Stimulated activated CD4-positive, alpha-beta T cell treated with anti-CD3 and anti-CD28 coated beads, Interleukin-15, amount 100 ng/mL, for 1 hour (primary cell): ENCODE results near the gene ALDH16A1.
A peak's percentile ranks its signal among the peaks of the same experiment; 100 is the strongest.

Source experiments
- DNase-seq, 2 donors: peaks; one replicate each; pipeline ENCODE4 v3.0.0-alpha.2; 2020; ENCODE audit warnings: low read depth in 1 of 2, low spot score in 1 of 2

ALDH16A1 gene

DNA sequence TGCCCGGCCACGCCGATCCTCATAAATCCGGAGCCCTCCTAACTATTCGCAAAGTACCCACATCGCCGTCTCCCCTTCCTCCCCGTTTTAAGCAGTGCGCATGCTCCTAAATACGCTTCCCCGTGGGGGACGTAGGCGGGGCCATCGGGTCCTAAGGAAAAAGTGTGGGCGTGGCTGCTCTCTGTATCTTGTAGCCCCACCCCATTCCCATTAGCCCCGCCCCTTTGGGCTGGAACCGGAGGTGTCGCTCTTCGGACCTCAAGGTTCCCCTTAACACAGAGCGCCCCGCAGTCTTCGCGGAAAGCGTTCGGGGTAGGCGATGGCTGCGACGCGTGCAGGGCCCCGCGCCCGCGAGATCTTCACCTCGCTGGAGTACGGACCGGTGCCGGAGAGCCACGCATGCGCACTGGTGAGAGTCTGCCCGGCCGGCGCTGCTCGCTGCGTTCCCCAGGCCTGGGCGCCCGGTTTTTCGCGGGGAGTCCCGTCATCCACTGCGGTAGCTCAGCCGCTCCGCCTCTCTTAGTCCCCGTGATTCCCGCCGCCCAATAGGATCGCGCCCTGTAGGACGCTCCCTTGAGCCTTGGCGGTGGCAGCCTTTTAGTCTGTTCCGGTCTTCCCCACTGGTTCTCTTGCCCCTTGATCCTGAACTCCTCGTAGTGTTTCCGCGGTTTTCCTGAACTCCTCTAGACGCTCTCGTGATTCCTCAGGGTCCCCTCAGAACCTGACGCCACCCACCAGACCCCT, at the start of gene ALDH16A1:
TSS of gene ALDH16A1 (plus strand) at position 213 of the 744 bp plus-strand sequence. CDS start at position 320, 107 bp downstream.
- peak; percentile 94 to 95 for DNase-seq

GRCh38 chr19:49403404-49404187, 49.4 kb upstream of the ALDH16A1 start:
- no peak for DNase-seq

- no peak for DNase-seq
Observed at GRCh38 chr19:49407079-49407478, 45.9 kb upstream of the ALDH16A1 start.

- no peak for DNase-seq
Observed at GRCh38 chr19:49407482-49408015, 45.5 kb upstream of the ALDH16A1 start.

DNA sequence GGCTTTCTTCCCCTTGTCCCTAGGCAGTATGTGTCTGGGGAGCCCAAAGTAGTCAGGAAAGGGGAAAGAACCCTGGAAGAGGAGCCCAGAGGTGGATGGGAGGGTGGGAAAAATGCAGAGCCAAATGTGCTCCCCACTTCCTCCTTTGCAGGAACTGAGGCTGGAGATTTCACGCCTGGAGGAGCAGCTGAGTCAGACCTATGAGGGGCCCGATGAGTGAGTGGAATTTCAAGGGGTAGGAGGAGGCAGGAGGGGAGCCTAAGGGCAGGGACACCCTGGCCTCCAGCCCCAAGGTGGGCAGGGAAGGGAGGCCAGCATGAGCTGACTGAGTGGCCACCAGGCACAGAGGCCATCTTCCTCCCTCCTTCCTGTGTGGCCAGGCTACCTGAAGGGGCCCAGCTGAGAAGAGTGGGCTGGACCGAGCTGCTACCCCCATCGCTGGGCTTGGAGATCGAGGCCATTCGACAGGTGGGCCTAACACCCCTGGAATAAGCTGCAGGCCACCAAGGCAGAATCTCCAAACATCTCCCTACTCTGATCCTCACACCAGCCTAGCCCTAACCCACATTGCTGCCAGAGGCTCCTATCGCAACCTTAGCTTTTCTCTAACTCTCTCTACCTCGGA, 44.1 kb upstream of the ALDH16A1 start:
- no peak for DNase-seq

DNA sequence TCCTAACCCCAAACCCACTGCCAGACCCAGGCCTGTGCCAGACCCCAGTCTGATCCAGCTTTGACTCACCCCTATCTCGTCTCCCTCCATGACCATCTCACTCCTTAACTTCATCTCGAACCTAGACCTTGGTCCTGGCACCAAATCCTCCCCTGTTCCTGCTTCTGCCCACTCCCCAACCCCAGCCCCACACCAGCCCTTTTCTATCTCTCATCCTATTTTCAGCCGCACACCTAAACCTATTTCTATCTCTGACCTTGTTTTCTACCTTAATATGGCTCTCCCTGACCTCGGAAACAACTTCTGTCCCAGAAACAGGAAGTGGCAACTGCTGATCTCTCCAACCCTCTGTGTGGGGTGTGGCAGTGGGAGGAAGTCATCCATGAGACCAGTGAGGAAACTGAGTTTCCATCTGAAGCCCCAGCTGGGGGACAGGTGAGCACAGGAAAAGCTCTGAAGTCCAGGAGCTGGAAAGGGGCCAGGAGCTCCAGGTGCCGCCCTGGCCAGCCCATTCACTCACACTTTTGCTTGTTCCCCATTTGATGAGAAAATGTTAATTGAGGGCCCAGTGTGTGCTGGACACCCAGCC, 43.5 kb upstream of the ALDH16A1 start:
- DNase-seq: no peak

DNA sequence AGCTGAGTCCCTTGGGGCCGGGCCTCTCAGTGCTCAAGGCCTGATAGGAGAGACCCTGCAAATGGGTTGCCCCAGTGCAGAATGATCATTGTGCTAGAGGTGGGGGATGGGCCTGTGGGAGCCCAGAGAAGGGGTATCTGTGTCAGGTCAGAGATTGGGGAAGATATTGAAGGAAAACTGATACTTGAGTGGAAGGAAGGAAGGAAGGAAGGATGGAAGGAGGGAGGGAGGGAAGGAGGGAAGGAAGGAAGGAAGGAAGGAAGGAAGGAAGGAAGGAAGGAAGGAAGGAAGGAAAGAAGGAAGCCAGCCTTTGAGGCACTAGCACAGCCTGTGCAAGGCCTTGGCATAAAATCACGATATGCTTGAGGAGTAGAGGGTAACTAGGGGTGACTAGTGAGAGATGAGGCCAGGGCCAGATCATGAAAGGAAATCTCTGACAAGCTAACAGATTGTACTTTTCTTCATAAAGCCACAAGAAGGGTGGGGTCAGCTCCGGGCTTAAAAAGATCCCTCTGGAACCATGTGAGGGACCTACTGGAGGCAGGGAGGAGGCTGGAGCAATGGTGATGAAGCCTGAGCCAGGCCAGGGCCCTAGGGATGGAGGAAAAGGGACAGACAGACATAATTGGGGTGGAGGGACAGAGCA, 41.2 kb upstream of the ALDH16A1 start:
- no peak for DNase-seq

DNA sequence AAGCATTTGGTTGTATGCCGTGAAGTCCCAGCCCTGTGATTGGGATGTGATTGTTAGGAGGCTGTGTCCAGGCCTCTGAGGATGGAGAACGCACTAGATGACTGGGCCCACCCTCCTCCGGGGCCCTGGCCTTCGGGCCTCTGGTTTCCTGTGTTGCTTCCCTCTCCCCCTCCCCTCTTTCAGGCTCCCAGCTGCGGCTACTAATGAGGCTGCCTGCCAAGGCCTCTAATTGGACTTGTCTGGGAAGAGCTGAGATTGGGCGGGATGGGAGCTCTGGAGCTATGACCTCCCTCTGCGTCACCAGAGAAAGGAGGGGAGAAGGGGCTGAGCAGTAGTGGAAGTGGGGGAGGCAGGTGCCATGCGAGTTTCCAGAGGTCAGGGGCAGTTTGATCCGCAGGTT, 39.7 kb upstream of the ALDH16A1 start:
- no peak for DNase-seq

GRCh38 chr19:49414256-49414655, 38.8 kb upstream of the ALDH16A1 start:
- no peak for DNase-seq

DNA sequence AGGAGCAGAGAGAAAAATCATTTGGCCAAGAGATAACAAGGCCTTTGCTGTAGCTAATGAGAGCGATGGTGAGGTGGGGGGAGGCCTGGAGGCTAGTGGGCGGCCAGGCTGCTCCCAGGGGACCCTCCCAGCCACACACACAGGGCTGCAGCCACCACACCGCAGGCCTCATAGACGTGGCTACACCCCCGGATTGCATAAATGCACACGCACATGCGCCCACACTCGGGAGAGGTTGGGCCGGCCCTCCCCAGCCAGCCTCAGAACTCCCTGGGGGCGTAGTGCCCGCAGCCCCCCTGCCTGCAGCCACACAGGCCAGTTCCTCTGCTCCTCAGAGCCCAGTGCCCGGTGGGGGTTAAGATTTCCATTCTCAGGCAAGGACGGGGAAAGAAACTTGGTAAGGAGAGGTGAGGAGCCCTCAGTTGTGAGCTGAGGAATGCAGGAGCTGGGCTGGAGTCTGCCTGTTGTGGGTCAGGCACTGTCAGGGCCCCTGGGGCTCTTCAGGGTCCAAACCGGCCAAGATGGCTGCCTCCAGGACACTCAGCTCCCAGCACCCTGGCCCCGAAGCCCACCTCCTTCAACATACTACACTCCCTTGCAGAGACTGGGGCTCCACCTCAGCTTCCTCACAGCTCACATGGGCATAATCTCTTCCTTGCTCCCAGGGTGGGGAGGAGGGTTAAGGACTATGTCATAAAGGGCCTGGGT, 37.8 kb upstream of the ALDH16A1 start:
- no peak for DNase-seq

DNA sequence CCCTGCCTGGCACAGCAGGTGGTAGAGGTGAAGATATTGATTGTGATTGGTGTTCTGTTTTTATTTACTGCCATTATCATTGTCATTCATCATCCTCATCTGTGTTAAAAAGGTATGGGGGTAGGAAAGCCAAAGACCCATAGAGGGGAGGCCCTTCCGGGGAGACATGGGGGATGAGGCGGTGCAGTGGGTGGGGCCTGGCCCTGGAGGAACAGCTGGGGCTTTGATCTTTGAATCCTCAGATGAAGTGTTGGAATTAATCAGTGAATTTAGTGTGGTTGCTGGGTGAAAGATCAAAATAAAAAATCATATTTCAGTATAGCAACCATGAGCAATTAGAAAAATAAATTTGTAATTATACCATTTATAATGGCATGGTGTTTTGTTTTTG, 37.2 kb upstream of the ALDH16A1 start:
- DNase-seq: no peak

GRCh38 chr19:49417088-49417487, 35.9 kb upstream of the ALDH16A1 start:
- DNase-seq: no peak

GRCh38 chr19:49418511-49418910, 34.5 kb upstream of the ALDH16A1 start:
- no peak for DNase-seq

DNA sequence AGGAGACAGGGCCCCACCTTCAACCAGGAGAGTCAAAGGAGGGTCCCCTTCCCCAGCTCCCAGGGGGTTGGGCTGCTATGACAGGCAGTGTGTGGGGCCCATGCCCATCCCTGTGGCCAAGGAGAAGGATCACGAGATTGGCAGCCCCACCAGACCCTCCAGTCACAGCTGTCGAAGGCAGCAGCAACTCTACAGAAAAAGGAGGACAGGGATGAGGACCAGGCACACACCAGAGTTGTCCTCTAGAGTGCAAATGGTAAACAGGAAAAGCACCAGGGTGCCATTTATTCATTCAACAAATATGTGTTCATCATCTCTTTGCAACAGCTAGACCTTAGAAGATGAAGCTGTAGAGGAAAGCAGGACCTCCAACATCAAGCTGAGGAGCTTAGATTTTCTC, 33.9 kb upstream of the ALDH16A1 start:
- no peak for DNase-seq

DNA sequence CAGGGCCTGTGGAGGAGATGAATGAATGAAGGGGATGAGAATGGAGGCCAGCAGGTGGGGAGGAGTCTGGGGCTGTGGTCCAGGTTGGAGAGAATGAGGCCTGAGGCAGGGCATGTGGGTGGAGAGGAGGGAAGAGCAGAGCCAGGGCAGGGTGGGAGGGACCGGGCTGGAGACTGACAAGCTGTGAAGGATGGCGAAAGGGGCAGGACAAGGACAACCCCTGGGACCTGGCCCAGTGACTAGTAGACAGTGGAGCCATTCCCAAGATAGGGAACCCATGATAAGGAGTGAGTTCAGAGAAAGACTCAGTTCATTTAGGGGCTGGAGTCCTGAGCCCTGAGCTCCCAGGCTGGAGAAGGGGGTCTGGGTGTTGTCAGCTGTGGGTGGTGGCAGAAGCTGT, 32.8 kb upstream of the ALDH16A1 start:
- no peak for DNase-seq

DNA sequence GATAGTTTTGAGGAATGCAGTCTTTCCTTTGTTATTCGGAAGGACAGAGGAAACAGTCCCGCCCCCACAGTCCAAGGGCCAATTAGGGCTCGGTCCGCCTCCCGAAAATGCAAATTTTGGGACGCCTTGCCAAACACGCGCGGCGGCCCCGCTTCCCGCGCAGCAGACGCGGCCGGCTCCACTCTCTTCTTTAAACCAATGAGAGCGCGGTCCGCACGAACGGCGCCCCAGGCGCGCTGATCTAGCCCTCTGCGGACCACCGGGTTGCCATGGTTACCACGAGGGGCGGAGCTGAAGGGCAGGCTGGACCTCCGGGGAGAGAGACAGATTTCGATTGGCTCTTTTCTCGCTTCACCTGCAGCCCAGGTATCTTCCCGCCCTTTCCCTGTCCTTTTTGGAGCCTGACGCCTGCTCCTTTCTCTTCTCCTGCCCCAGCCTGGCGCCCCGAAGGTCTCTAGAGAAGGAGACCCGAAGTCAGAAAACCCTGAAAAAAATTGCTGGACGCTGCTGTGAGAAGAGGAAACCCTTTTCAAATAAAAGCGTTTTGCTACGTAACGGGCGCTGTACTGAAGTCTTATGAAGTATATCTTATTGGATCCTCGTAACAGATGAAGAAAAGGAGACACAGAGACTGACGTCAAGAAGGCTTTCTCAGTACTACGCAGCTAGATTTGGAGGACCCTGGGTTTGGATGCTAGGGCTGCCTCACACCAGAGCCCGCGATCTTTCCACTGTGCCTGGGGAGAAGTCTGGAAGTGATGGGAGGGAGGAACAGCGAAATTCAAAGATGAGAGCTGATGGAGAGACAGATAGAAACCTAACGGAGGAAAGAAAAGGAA, 31.8 kb upstream of the ALDH16A1 start:
- no peak for DNase-seq

GRCh38 chr19:49421878-49422202, 31.2 kb upstream of the ALDH16A1 start:
- no peak for DNase-seq

GRCh38 chr19:49422407-49423070, 30.5 kb upstream of the ALDH16A1 start:
- DNase-seq: no peak
